HepG2 (cell line): ENCODE data around the gene NOM1. TPM values are rescaled to one million over a fixed set of nuclear protein-coding genes. Genes with fewer than 3 reads are reported as not detected.
A peak's percentile ranks its signal among the peaks of the same experiment; 100 is the strongest.

Source experiments
- ARID4A ChIP-seq: sonication (generic); formaldehyde crosslinking; IDR thresholded peaks from 2 replicates; pipeline ENCODE4 v1.5.0; 2020; ENCODE audit warnings: mild to moderate bottlenecking, missing genetic modification reagents, borderline replicate concordance
- DMAP1 ChIP-seq: IDR thresholded peaks from 2 replicates; pipeline ENCODE4 v1.6.1; 2016
- FOXO1 ChIP-seq: sonication (generic); formaldehyde crosslinking; IDR thresholded peaks from 2 replicates; pipeline ENCODE4 v1.4.0; 2020; ENCODE audit warnings: missing genetic modification reagents
- HMGXB3 ChIP-seq: sonication (generic); formaldehyde crosslinking; IDR thresholded peaks from 2 replicates; pipeline ENCODE4 v1.4.0; 2020; ENCODE audit warnings: missing genetic modification reagents, borderline replicate concordance
- KMT2B ChIP-seq: IDR thresholded peaks from 2 replicates; pipeline ENCODE4 v1.6.1; 2016; ENCODE audit warnings: missing genetic modification reagents, missing compliant biosample characterization
- MTF1 ChIP-seq: sonication (generic); formaldehyde crosslinking; IDR thresholded peaks from 2 replicates; pipeline ENCODE4 v1.5.0; 2020; ENCODE audit warnings: missing genetic modification reagents
- SOX6 ChIP-seq, 2 experiments: fragments of 450-650 bp in 1 of 2; sonication (generic) in 1 of 2; formaldehyde crosslinking in 1 of 2; IDR thresholded peaks; 2 replicates each; pipeline versions ENCODE4 v1.4.0 to v1.6.1; 2017 to 2020; ENCODE audit warnings: antibody characterized with exemption in 1 of 2, mild to moderate bottlenecking in 1 of 2, missing genetic modification reagents in 1 of 2
- SP1 ChIP-seq, 2 experiments: fragments of 450-650 bp in 1 of 2; sonication (generic) in 1 of 2; formaldehyde crosslinking in 1 of 2; IDR thresholded peaks; 2 replicates each; pipeline versions ENCODE4 v1.4.0 to v1.6.1; 2016 to 2020; ENCODE audit warnings: missing genetic modification reagents in 1 of 2
- ZBED4 ChIP-seq: sonication (generic); formaldehyde crosslinking; IDR thresholded peaks from 2 replicates; pipeline ENCODE4 v1.4.0; 2020; ENCODE audit warnings: missing genetic modification reagents, borderline replicate concordance
- polyA plus RNA-seq, 8 experiments: library from polyadenylated mRNA; depleted of rRNA in 3 of 8; stranded (reverse) in 7 of 8; unstranded in 1 of 8; fragments of >200 nt; fragmentation: Illumina TruSeq in 4 of 8; extraction: Trizol in 4 of 8; gene quantifications; 2 replicates each; pipeline versions ENCODE4 v1.2.1 to v1.2.3, GENCODE V29; 2011 to 2016; ENCODE audit warnings: low read depth in 4 of 8, missing spikeins in 1 of 8, mixed read lengths in 1 of 8; ENCODE audit not compliant: insufficient read depth in 1 of 8
- total RNA-seq, 5 experiments: library from RNA; depleted of rRNA; stranded (reverse); fragments of >200 nt; fragmentation: Illumina TruSeq; extraction: Trizol; gene quantifications; 2 replicates each; pipeline ENCODE4 v1.2.3, GENCODE V29; 2016; ENCODE audit warnings: low read depth in 1 of 5
- TF ChIP-seq, protein P1 (sequence below): IDR thresholded peaks from 2 replicates; pipeline ENCODE4 v1.4.0; 2020; ENCODE audit warnings: mild to moderate bottlenecking, missing genetic modification reagents

The NOM1 gene
- total and polyA plus RNA-seq, 2 of the 13 experiments (the other 11 are each of a cell fraction or from before 2014, with no cell fraction given): 14.2 to 26.2 TPM

- TF ChIP-seq ARID4A (peak; percentile 76; the same call in 1 of the 2 replicates), DMAP1 (CRISPR knock-in tag) (peak; percentile 52; the same call in 1 of the 2 replicates), SP1 (IDR thresholded peaks at IDR 0.05) (no peak), SP1 (CRISPR knock-in tag; IDR thresholded peaks at IDR 0.05) (peak; percentile 13; the same call in 1 of the 2 replicates), KMT2B (CRISPR knock-in tag) (peak; percentile 24; the same call in 1 of the 2 replicates), FOXO1 (CRISPR knock-in tag) (peak; percentile 75), ZBED4 (CRISPR knock-in tag) (no peak), HMGXB3 (CRISPR knock-in tag) (0 out of 2 replicates have a peak, but pooled peaks have one; percentile 39), MTF1 (CRISPR knock-in tag) (no peak), SOX6 (IDR thresholded peaks at IDR 0.05) (no peak), SOX6 (CRISPR knock-in tag; IDR thresholded peaks at IDR 0.05) (peak; percentile 96)
- TF ChIP-seq, protein P1, sequence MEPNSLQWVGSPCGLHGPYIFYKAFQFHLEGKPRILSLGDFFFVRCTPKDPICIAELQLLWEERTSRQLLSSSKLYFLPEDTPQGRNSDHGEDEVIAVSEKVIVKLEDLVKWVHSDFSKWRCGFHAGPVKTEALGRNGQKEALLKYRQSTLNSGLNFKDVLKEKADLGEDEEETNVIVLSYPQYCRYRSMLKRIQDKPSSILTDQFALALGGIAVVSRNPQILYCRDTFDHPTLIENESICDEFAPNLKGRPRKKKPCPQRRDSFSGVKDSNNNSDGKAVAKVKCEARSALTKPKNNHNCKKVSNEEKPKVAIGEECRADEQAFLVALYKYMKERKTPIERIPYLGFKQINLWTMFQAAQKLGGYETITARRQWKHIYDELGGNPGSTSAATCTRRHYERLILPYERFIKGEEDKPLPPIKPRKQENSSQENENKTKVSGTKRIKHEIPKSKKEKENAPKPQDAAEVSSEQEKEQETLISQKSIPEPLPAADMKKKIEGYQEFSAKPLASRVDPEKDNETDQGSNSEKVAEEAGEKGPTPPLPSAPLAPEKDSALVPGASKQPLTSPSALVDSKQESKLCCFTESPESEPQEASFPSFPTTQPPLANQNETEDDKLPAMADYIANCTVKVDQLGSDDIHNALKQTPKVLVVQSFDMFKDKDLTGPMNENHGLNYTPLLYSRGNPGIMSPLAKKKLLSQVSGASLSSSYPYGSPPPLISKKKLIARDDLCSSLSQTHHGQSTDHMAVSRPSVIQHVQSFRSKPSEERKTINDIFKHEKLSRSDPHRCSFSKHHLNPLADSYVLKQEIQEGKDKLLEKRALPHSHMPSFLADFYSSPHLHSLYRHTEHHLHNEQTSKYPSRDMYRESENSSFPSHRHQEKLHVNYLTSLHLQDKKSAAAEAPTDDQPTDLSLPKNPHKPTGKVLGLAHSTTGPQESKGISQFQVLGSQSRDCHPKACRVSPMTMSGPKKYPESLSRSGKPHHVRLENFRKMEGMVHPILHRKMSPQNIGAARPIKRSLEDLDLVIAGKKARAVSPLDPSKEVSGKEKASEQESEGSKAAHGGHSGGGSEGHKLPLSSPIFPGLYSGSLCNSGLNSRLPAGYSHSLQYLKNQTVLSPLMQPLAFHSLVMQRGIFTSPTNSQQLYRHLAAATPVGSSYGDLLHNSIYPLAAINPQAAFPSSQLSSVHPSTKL (CRISPR knock-in tag): peak; percentile 83
These were observed 39.1 kb downstream of the NOM1 start (continued) for GRCh38 chr7:156988343-156989185.
